ENCODE results near the gene RAB36.

- no peak for TF ChIP-seq POLR2AphosphoS5 (IDR thresholded peaks at IDR 0.05)
- no peak for TF ChIP-seq CTCF (IDR thresholded peaks at IDR 0.05; ENCODE audit: poor library complexity, severe bottlenecking)
- TF ChIP-seq EP300 (conservative IDR thresholded peaks at IDR 0.05; ENCODE audit: poor library complexity, severe bottlenecking): no peak
- no peak for TF ChIP-seq EZH2 (IDR thresholded peaks at IDR 0.05; ENCODE audit: borderline replicate concordance, insufficient read depth, low read length, poor library complexity, severe bottlenecking)
- TF ChIP-seq SMC3 (conservative IDR thresholded peaks at IDR 0.05; ENCODE audit: poor library complexity): no peak
- no peak for TF ChIP-seq MXI1 (conservative IDR thresholded peaks at IDR 0.05; ENCODE audit: poor library complexity, severe bottlenecking)
Observed at GRCh38 chr22:23149743-23150238, 4.5 kb downstream of the RAB36 start.

Data from neural cell (in vitro differentiated cells).